ENCODE data around the gene SELPLG.
"Not testable (repeated sequence)": the region's sequence is repeated elsewhere in the genome, so short reads cannot be mapped to it uniquely, and the experiment has no call there.

SELPLG gene

GRCh38 chr12:108575199-108575912 is 58.3 kb downstream of the SELPLG start:
- H3K4me3 ChIP-seq (ENCODE audit: low read depth in 1 of 2, low read length in 2 of 2), result no peak overlapping the region
- no peak for DNase-seq
- no peaks in the 10 kb centered on the region for H3K4me1 ChIP-seq (ENCODE audit: insufficient read depth, low read length)

GRCh38 chr12:108574276-108574675 is 59.4 kb downstream of the SELPLG start:
- not testable (repeated sequence) for H3K27me3 ChIP-seq (ENCODE audit: insufficient read depth, low read length, poor library complexity); DNase-seq; H3K4me2 ChIP-seq (ENCODE audit: insufficient read depth, low read length); H4K20me1 ChIP-seq (ENCODE audit: insufficient read depth, low read length); H3K9me3 ChIP-seq (ENCODE audit: insufficient read depth, low read length, severe bottlenecking); H3K4me3 ChIP-seq (ENCODE audit: low read depth in 1 of 2, low read length in 2 of 2); H3K79me2 ChIP-seq (ENCODE audit: insufficient read depth, low read length); H3K36me3 ChIP-seq (ENCODE audit: insufficient read depth, low read length); H3K27ac ChIP-seq (ENCODE audit: low read length); H2AFZ ChIP-seq (ENCODE audit: low read depth, low read length); H3K4me1 ChIP-seq (ENCODE audit: insufficient read depth, low read length); ATAC-seq (ENCODE audit: insufficient read depth, low read depth); H3K9ac ChIP-seq (ENCODE audit: low read depth, low read length)

More at GRCh38 chr12:108575199-108575912, 58.3 kb downstream of the SELPLG start:
- Histone ChIP-seq H3K9me3 (ENCODE audit: insufficient read depth, low read length, severe bottlenecking) (no peaks in the 10 kb centered on the region), H3K79me2 (ENCODE audit: insufficient read depth, low read length) (no peaks in the 10 kb centered on the region), H2AFZ (ENCODE audit: low read depth, low read length) (no peak overlapping the region), H4K20me1 (ENCODE audit: insufficient read depth, low read length) (no peaks in the 10 kb centered on the region), H3K27me3 (ENCODE audit: insufficient read depth, low read length, poor library complexity) (no peaks in the 10 kb centered on the region), H3K36me3 (ENCODE audit: insufficient read depth, low read length) (no peaks in the 10 kb centered on the region), H3K9ac (ENCODE audit: low read depth, low read length) (no peak overlapping the region), H3K27ac (ENCODE audit: low read length) (no peak overlapping the region), H3K4me2 (ENCODE audit: insufficient read depth, low read length) (no peak overlapping the region)
- ATAC-seq (ENCODE audit: insufficient read depth, low read depth), result no peak
- TF ChIP-seq CTCF (IDR thresholded peaks at IDR 0.05; ENCODE audit: borderline replicate concordance, extremely low read depth, low read length, poor library complexity, severe bottlenecking) (no peak), EZH2 (IDR thresholded peaks at IDR 0.05; ENCODE audit: borderline replicate concordance, low read depth, low read length, severe bottlenecking) (no peak)

GRCh38 chr12:108573317-108573716 is 60.4 kb downstream of the SELPLG start:
- DNase-seq (no peak), ATAC-seq (ENCODE audit: insufficient read depth, low read depth) (no peak)
- no peak overlapping the region for H2AFZ ChIP-seq (ENCODE audit: low read depth, low read length)
- no peaks in the 10 kb centered on the region for H3K79me2 ChIP-seq (ENCODE audit: insufficient read depth, low read length)
- TF ChIP-seq EZH2 (IDR thresholded peaks at IDR 0.05; ENCODE audit: borderline replicate concordance, low read depth, low read length, severe bottlenecking) (no peak), CTCF (IDR thresholded peaks at IDR 0.05; ENCODE audit: borderline replicate concordance, extremely low read depth, low read length, poor library complexity, severe bottlenecking) (no peak)
- H3K27me3 ChIP-seq (ENCODE audit: insufficient read depth, low read length, poor library complexity), result no peaks in the 10 kb centered on the region
- no peak overlapping the region for H3K4me2 ChIP-seq (ENCODE audit: insufficient read depth, low read length)
- no peaks in the 10 kb centered on the region for H3K9me3 ChIP-seq (ENCODE audit: insufficient read depth, low read length, severe bottlenecking)
- no peaks in the 10 kb centered on the region for H4K20me1 ChIP-seq (ENCODE audit: insufficient read depth, low read length)
- no peak overlapping the region for H3K27ac ChIP-seq (ENCODE audit: low read length)
- H3K9ac ChIP-seq (ENCODE audit: low read depth, low read length), result no peak overlapping the region
- peaks cover 7% of the 10 kb centered on the region for H3K36me3 ChIP-seq (ENCODE audit: insufficient read depth, low read length)
- no peak overlapping the region for H3K4me3 ChIP-seq (ENCODE audit: low read depth in 1 of 2, low read length in 2 of 2)
- H3K4me1 ChIP-seq (ENCODE audit: insufficient read depth, low read length), result no peaks in the 10 kb centered on the region

- H3K9ac ChIP-seq (ENCODE audit: low read depth, low read length), result no peak overlapping the region
- no peak for ATAC-seq (ENCODE audit: insufficient read depth, low read depth)
Observed at GRCh38 chr12:108572166-108572790, 61.4 kb downstream of the SELPLG start.

More at GRCh38 chr12:108572166-108572790, 61.4 kb downstream of the SELPLG start:
- no peaks in the 10 kb centered on the region for H4K20me1 ChIP-seq (ENCODE audit: insufficient read depth, low read length)
- DNase-seq, result no peak
- no peaks in the 10 kb centered on the region for H3K4me1 ChIP-seq (ENCODE audit: insufficient read depth, low read length)
- TF ChIP-seq CTCF (IDR thresholded peaks at IDR 0.05; ENCODE audit: borderline replicate concordance, extremely low read depth, low read length, poor library complexity, severe bottlenecking) (no peak), EZH2 (IDR thresholded peaks at IDR 0.05; ENCODE audit: borderline replicate concordance, low read depth, low read length, severe bottlenecking) (no peak)
- no peaks in the 10 kb centered on the region for H3K27me3 ChIP-seq (ENCODE audit: insufficient read depth, low read length, poor library complexity)
- peaks cover 18% of the 10 kb centered on the region for H3K36me3 ChIP-seq (ENCODE audit: insufficient read depth, low read length)
- no peak overlapping the region for H3K27ac ChIP-seq (ENCODE audit: low read length)
- no peaks in the 10 kb centered on the region for H3K79me2 ChIP-seq (ENCODE audit: insufficient read depth, low read length)
- no peak overlapping the region for H3K4me2 ChIP-seq (ENCODE audit: insufficient read depth, low read length)
- H3K9me3 ChIP-seq (ENCODE audit: insufficient read depth, low read length, severe bottlenecking), result no peaks in the 10 kb centered on the region
- H2AFZ ChIP-seq (ENCODE audit: low read depth, low read length), result no peak overlapping the region
- no peak overlapping the region for H3K4me3 ChIP-seq (ENCODE audit: low read depth in 1 of 2, low read length in 2 of 2)
